ENCODE results near the gene HSD3B1.
"Not testable (repeated sequence)": the region's sequence is repeated elsewhere in the genome, so short reads cannot be mapped to it uniquely, and the experiment has no call there.

The HSD3B1 gene

GRCh38 chr1:119560402-119560801 lies 53.4 kb downstream of the HSD3B1 start:
- H3K27ac Mint-ChIP-seq, H3K36me3 Mint-ChIP-seq, H3K27me3 Mint-ChIP-seq, H3K4me3 Mint-ChIP-seq, H3K9me3 Mint-ChIP-seq, ATAC-seq: not testable (repeated sequence)
- H3K4me1 Mint-ChIP-seq: peaks cover 12% of the 10 kb centered on the region

- Mint-ChIP-seq H3K27ac (peak overlapping the region; percentile 56), H3K27me3 (peaks cover 8% of the 10 kb centered on the region), H3K4me3 (peak overlapping the region; percentile 1), H3K9me3 (no peaks in the 10 kb centered on the region), H3K36me3 (no peaks in the 10 kb centered on the region), H3K4me1 (peaks cover 30% of the 10 kb centered on the region)
- peak; percentile 59 for ATAC-seq
These were observed 57.5 kb downstream of the HSD3B1 start for GRCh38 chr1:119564548-119564947.

Data from stimulated activated memory B cell treated with anti-CD40 and anti-IgM and Interleukin-4, amounts not matched to agents 10 μg/mL and 1 μg/mL and 100 μg/mL, for 72 hours (primary cell).